CD14-positive monocyte (primary cell): Measurements from ENCODE around the gene RPL15. TPM values are rescaled to one million over a fixed set of nuclear protein-coding genes. Genes with fewer than 3 reads are reported as not detected.
A peak's percentile ranks its signal among the peaks of the same experiment; 100 is the strongest.

Source experiments
- DNase-seq, 3 donors: peaks; one replicate each; pipeline ENCODE4 v3.0.0-alpha.2; 2011 to 2022
- H2AFZ ChIP-seq: 2 replicates; pipeline ENCODE4 v1.6.0; 2012; ENCODE audit warnings: mild to moderate bottlenecking, low read depth, low read length, inconsistent platforms; ENCODE audit not compliant: insufficient read depth, poor library complexity, severe bottlenecking
- H3K27ac ChIP-seq, 2 donors: 1 replicate in 1 of 2; 2 replicates in 1 of 2; pipeline ENCODE4 v1.5.1; 2012 to 2013; ENCODE audit warnings: low read length in 2 of 2, control low read depth in 1 of 2, inconsistent platforms in 1 of 2, low read depth in 1 of 2, mild to moderate bottlenecking in 1 of 2
- H3K27me3 ChIP-seq, 2 donors: one replicate each; pipeline versions ENCODE4 v1.6.0 to v1.6.1; 2011 to 2013; ENCODE audit warnings: low read length in 2 of 2; ENCODE audit not compliant: control insufficient read depth in 2 of 2, insufficient read depth in 2 of 2
- H3K36me3 ChIP-seq, 2 donors: replicated peaks in 1 of 2; 1 replicate in 1 of 2; 2 replicates in 1 of 2; pipeline versions ENCODE4 v1.5.1 to v1.6.1; 2012 to 2013; ENCODE audit warnings: low read length in 2 of 2, control low read depth in 1 of 2, inconsistent platforms in 1 of 2, mild to moderate bottlenecking in 1 of 2; ENCODE audit not compliant: insufficient read depth in 2 of 2, control insufficient read depth in 1 of 2
- H3K4me1 ChIP-seq, 2 donors: 1 replicate in 1 of 2; 2 replicates in 1 of 2; pipeline versions ENCODE4 v1.5.1 to v1.6.1; 2012 to 2013; ENCODE audit warnings: low read length in 2 of 2, control low read depth in 1 of 2, inconsistent platforms in 1 of 2, mild to moderate bottlenecking in 1 of 2, moderate library complexity in 1 of 2; ENCODE audit not compliant: insufficient read depth in 2 of 2, control insufficient read depth in 1 of 2
- H3K4me2 ChIP-seq: replicated peaks from 2 replicates; pipeline ENCODE3; 2012; ENCODE audit warnings: low read length, moderate library complexity, mild to moderate bottlenecking; ENCODE audit not compliant: poor library complexity, severe bottlenecking; ENCODE audit errors: extremely low read depth
- H3K4me3 ChIP-seq, 3 experiments: fragments of 200-600 bp in 1 of 3; sonication (generic) in 1 of 3; replicated peaks in 1 of 3; 1 replicate in 2 of 3; 2 replicates in 1 of 3; pipeline ENCODE4 v1.5.1; 2011 to 2013; ENCODE audit warnings: low read length in 3 of 3, mild to moderate bottlenecking in 3 of 3, control low read depth in 2 of 3, low read depth in 2 of 3, inconsistent platforms in 1 of 3, moderate library complexity in 1 of 3
- H3K79me2 ChIP-seq: 2 replicates; pipeline ENCODE4 v1.6.0; 2012; ENCODE audit warnings: mild to moderate bottlenecking, control low read depth, inconsistent platforms, low read length, moderate library complexity; ENCODE audit not compliant: insufficient read depth
- H3K9ac ChIP-seq: 2 replicates; pipeline ENCODE4 v1.6.0; 2017; ENCODE audit warnings: low read length, mild to moderate bottlenecking; ENCODE audit not compliant: insufficient read depth, poor library complexity, severe bottlenecking
- H3K9me3 ChIP-seq, 2 donors: replicated peaks in 1 of 2; 1 replicate in 1 of 2; 2 replicates in 1 of 2; pipeline versions ENCODE4 v1.5.1 to v1.6.1; 2012 to 2013; ENCODE audit warnings: low read length in 2 of 2, control low read depth in 1 of 2; ENCODE audit not compliant: control insufficient read depth in 1 of 2, insufficient read depth in 1 of 2
- H4K20me1 ChIP-seq: 2 replicates; pipeline ENCODE4 v1.6.0; 2012; ENCODE audit warnings: mild to moderate bottlenecking, low read length, control low read depth, moderate library complexity; ENCODE audit not compliant: insufficient read depth
- H3K27ac Mint-ChIP-seq, 7 donors: one replicate each; pipeline ENCODE4 v1.8.0; 2020; ENCODE audit warnings: mild to moderate bottlenecking in 7 of 7, mixed read lengths in 7 of 7, moderate library complexity in 6 of 7, inconsistent platforms in 2 of 7
- H3K27me3 Mint-ChIP-seq, 3 donors: one replicate each; pipeline ENCODE4 v1.8.0; 2021 to 2022; ENCODE audit warnings: low read depth in 3 of 3, mild to moderate bottlenecking in 3 of 3, mixed read lengths in 3 of 3, moderate library complexity in 3 of 3, inconsistent platforms in 1 of 3
- H3K36me3 Mint-ChIP-seq, 2 donors: one replicate each; pipeline ENCODE4 v1.8.0; 2020; ENCODE audit warnings: mixed read lengths in 2 of 2, inconsistent platforms in 1 of 2, mild to moderate bottlenecking in 1 of 2
- H3K4me1 Mint-ChIP-seq: one replicate; pipeline ENCODE4 v1.8.0; 2020; ENCODE audit warnings: mild to moderate bottlenecking, mixed read lengths
- H3K4me3 Mint-ChIP-seq, 2 donors: one replicate each; pipeline ENCODE4 v1.8.0; 2020; ENCODE audit warnings: mild to moderate bottlenecking in 2 of 2, mixed read lengths in 2 of 2, moderate library complexity in 1 of 2
- H3K9me3 Mint-ChIP-seq, 7 donors: one replicate each; pipeline ENCODE4 v1.8.0; 2020 to 2022; ENCODE audit warnings: mixed read lengths in 7 of 7, mild to moderate bottlenecking in 6 of 7, moderate library complexity in 6 of 7, inconsistent platforms in 2 of 7
- WGBS: methylation state at CpG from one replicate; pipeline ENCODE4 v1.1.5; 2013; ENCODE audit warnings: missing lambda C conversion rate; ENCODE audit not compliant: insufficient coverage; 5-methylcytosine and 5-hydroxymethylcytosine counted together
- intact Hi-C, 2 donors: fragments of 100-400 bp; cut with micrococcal nuclease; formaldehyde crosslinking; loops; one replicate each; pipeline versions ENCODE4 v1.15.0 to v1.15.1; 2023
- polyA plus RNA-seq, 3 donors: library from polyadenylated mRNA; depleted of rRNA in 1 of 3; unstranded in 2 of 3; stranded (reverse) in 1 of 3; fragments of 300-500 nt in 2 of 3; fragments of >200 nt in 1 of 3; fragmentation: Illumina TruSeq in 2 of 3; gene quantifications; 1 replicate in 2 of 3; 2 replicates in 1 of 3; pipeline ENCODE4 v1.2.3, GENCODE V29; 2012 to 2021
- TF ChIP-seq, protein P1 (sequence below): fragments of 200-600 bp; IDR thresholded peaks from one replicate; pipeline ENCODE4 v1.8.0; 2022; ENCODE audit warnings: antibody characterized with exemption, mild to moderate bottlenecking

Gene RPL15
- polyA plus RNA-seq, 3 donors: 2,510 to 3,161 (median 2,781) TPM

DNA sequence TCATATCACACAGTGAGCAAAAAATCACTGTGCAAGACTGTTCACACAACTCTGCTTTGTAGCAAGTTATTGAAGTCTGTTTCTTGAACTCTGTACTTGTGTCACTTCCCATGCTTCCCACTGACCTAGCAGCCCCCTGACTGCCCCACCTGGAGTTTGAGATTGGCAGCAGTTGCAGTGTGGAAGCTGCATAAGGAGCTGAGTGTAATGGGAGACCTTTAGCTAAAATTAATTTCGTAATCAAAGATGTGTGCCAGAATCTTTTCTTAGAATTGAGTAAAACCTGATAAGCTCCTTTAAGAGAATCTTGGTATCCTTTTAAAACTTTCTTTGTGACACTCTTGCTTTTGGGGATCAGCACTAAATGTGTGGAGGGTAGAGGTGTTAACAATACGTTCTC lies 43.0 kb upstream of the RPL15 start:
- peaks cover 46% of the 10 kb centered on the region for H3K79me2 ChIP-seq

DNA sequence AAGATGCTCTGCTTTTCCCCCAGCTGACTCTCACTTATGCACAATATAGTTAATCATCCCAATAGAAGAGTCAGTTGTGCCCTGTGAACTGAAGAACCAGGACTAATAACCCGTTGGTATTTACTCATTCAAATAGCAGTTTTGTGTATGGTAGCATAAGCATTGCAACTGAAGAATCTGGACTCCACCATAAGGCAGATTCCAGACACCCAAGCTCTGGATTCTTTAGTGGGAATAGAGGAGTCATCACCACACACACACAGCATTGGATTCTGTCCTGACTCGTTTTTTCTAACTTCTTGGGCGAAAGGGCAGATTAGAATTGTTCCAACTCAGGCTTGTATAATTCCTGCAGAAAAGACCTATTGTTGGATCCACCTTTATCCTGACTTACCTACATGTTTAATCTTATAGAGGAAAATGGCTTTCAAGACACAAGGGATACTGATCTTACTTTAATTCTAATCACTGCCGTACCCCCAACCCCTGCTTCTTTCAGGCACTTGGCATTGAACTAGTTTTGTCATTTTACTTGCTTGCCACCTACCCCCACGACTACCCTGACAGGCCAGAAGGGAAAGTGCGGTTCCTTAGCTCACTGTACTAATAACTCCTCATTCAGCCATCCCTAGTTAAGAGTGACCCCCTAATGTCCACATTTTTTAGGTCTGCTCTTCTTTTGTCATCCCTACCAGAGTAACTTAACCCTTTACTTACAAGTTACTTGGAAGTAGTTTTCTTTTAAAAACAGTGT lies 42.4 kb upstream of the RPL15 start:
- H3K36me3 ChIP-seq: peaks cover 0 to 6% of the 10 kb centered on the region in 2 donors
- H2AFZ ChIP-seq: no peak overlapping the region
- no peak for DNase-seq
- H4K20me1 ChIP-seq: peaks cover 75% of the 10 kb centered on the region
- peaks cover 46% of the 10 kb centered on the region for H3K79me2 ChIP-seq
- H3K4me1 ChIP-seq: peaks cover 10 to 11% of the 10 kb centered on the region in 2 donors
- no peaks in the 10 kb centered on the region for H3K27me3 ChIP-seq
- no peak overlapping the region for H3K27ac ChIP-seq
- intact Hi-C loops: no loop called here
- Mint-ChIP-seq H3K27me3 (peaks cover 0 to 4% (median 1%) of the 10 kb centered on the region in 3 donors), H3K36me3 (peaks cover 3 to 8% of the 10 kb centered on the region in 2 donors), H3K4me1 (peaks cover 26% of the 10 kb centered on the region), H3K27ac (no peak overlapping the region), H3K9me3 (peaks cover 0 to 3% (median 0%) of the 10 kb centered on the region in 7 donors), H3K4me3 (no peak overlapping the region)
- H3K9me3 ChIP-seq: no peaks in the 10 kb centered on the region
- TF ChIP-seq, protein P1, sequence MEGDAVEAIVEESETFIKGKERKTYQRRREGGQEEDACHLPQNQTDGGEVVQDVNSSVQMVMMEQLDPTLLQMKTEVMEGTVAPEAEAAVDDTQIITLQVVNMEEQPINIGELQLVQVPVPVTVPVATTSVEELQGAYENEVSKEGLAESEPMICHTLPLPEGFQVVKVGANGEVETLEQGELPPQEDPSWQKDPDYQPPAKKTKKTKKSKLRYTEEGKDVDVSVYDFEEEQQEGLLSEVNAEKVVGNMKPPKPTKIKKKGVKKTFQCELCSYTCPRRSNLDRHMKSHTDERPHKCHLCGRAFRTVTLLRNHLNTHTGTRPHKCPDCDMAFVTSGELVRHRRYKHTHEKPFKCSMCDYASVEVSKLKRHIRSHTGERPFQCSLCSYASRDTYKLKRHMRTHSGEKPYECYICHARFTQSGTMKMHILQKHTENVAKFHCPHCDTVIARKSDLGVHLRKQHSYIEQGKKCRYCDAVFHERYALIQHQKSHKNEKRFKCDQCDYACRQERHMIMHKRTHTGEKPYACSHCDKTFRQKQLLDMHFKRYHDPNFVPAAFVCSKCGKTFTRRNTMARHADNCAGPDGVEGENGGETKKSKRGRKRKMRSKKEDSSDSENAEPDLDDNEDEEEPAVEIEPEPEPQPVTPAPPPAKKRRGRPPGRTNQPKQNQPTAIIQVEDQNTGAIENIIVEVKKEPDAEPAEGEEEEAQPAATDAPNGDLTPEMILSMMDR: no peak
- no peak overlapping the region for H3K4me3 ChIP-seq
- no peak overlapping the region for H3K4me2 ChIP-seq
- H3K9ac ChIP-seq: no peak overlapping the region
- 100% methylated on average over 2 of the region's 6 CpGs for WGBS

More for the DNA sequence above, 43.0 kb upstream of the RPL15 start:
- Histone ChIP-seq H3K4me3 (no peak overlapping the region), H2AFZ (no peak overlapping the region), H3K4me1 (peaks cover 10 to 11% of the 10 kb centered on the region in 2 donors), H3K27me3 (no peaks in the 10 kb centered on the region), H3K27ac (no peak overlapping the region), H3K9me3 (no peaks in the 10 kb centered on the region), H3K4me2 (no peak overlapping the region), H3K9ac (no peak overlapping the region), H4K20me1 (peaks cover 75% of the 10 kb centered on the region), H3K36me3 (peaks cover 0 to 6% of the 10 kb centered on the region in 2 donors)
- no CpG with 5 or more reads among the region's 2 CpGs for WGBS
- peaks cover 0 to 5% of the 10 kb centered on the region in 2 donors for H3K36me3 Mint-ChIP-seq
- H3K27ac Mint-ChIP-seq: peak overlapping the region in 2 of 7 donors; percentile 37 to 41
- peaks cover 26% of the 10 kb centered on the region for H3K4me1 Mint-ChIP-seq
- intact Hi-C loops: no loop called here
- H3K9me3 Mint-ChIP-seq: peaks cover 0 to 3% (median 0%) of the 10 kb centered on the region in 7 donors
- no peak for DNase-seq
- no peak overlapping the region for H3K4me3 Mint-ChIP-seq
- TF ChIP-seq, protein P1: no peak
- H3K27me3 Mint-ChIP-seq: peaks cover 0 to 4% (median 0%) of the 10 kb centered on the region in 3 donors
